ENCODE measurements around the gene C2CD2.

The C2CD2 gene

DNA sequence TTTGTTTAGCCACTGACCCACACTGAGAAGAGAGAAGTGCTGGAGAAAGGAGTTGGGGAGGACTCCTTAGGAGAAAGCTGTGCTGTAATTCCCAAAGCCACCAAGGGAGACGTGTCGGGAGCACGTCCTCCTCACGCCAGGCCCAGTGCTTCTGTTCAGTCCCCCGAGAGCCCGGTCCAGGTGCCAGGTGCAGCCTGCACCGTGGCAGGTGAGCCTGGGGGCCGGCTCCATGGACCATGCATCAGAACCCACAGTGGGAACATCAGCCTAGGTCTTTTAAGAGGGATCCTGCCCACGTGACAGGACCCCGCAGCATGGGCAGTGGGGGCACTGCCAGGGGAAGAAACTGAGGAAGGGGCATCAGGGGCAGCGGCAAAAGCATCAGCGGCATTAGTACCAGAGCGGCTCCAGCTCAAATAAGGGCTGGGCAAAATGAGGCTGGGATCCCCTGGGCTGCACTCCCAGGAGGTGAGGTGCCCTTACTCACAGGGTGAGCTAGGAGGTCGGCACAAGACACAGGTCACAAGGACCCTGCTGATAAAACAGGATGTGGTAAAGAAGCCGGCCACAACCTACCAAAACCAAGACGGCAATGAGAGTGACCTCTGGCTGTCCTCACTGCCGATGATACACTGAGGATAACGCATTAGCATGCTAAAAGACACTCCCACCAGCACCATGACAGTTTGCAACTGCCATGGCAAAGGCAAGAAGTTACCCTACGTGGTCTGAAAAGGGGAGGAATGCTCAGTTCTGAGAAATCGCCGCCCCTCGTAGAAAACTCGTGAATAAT, 50.1 kb downstream of the C2CD2 start:
- TF ChIP-seq, protein P1, sequence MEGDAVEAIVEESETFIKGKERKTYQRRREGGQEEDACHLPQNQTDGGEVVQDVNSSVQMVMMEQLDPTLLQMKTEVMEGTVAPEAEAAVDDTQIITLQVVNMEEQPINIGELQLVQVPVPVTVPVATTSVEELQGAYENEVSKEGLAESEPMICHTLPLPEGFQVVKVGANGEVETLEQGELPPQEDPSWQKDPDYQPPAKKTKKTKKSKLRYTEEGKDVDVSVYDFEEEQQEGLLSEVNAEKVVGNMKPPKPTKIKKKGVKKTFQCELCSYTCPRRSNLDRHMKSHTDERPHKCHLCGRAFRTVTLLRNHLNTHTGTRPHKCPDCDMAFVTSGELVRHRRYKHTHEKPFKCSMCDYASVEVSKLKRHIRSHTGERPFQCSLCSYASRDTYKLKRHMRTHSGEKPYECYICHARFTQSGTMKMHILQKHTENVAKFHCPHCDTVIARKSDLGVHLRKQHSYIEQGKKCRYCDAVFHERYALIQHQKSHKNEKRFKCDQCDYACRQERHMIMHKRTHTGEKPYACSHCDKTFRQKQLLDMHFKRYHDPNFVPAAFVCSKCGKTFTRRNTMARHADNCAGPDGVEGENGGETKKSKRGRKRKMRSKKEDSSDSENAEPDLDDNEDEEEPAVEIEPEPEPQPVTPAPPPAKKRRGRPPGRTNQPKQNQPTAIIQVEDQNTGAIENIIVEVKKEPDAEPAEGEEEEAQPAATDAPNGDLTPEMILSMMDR (IDR thresholded peaks at IDR 0.05; ENCODE audit: low read depth, low read length, missing control alignments): no peak
- H3K4me3 ChIP-seq (replicated peaks; ENCODE audit: low read depth, low read length): no peak overlapping the region
- DNase-seq (ENCODE audit: extremely low read depth, low read depth): no peak

DNA sequence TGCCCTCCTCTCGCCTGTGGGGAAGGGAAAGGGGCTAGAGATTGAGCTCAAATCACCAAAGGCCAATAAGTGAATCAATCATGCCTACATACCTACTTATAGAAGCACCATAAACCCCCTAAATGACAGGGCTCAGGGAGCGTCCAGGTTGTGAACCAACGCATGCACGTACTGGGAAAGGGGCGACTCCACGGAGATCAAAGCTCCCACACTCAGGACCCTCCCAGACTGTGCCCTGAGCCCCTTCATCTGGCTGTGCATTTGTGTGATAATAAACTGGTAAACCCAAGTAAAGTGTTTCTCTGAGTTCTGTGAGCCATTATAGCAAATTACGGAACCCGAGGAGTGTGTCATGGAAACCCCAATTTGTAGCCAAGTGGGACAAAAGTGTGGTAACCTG, 50.9 kb downstream of the C2CD2 start:
- no peak for DNase-seq (ENCODE audit: extremely low read depth, low read depth)

DNA sequence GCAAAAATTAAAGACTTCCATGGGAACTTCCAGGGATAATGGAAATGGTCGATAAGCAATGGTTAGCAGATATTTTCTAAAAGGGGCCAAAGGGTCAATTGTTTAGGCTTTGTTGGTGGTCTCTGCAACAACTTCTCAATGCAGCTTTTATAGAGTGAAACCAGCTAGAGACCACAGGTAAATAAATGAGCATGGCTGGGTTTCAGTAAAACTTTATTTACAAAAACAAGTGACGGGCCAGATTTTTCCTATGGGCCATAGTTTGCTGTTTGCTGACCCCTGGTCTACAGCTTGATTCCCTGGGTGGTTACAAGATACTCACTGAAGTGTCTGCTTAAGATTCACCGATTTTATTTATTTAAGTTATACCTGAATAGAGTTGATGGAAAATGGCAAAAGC, 52.0 kb downstream of the C2CD2 start:
- TF ChIP-seq, protein P1 (IDR thresholded peaks at IDR 0.05; ENCODE audit: low read depth, low read length, missing control alignments): no peak
- DNase-seq (ENCODE audit: extremely low read depth, low read depth): no peak
- no peak overlapping the region for H3K4me3 ChIP-seq (replicated peaks; ENCODE audit: low read depth, low read length)

More for the DNA sequence above, 50.9 kb downstream of the C2CD2 start:
- TF ChIP-seq, protein P1 (IDR thresholded peaks at IDR 0.05; ENCODE audit: low read depth, low read length, missing control alignments): no peak
- no peak overlapping the region for H3K4me3 ChIP-seq (replicated peaks; ENCODE audit: low read depth, low read length)

DNA sequence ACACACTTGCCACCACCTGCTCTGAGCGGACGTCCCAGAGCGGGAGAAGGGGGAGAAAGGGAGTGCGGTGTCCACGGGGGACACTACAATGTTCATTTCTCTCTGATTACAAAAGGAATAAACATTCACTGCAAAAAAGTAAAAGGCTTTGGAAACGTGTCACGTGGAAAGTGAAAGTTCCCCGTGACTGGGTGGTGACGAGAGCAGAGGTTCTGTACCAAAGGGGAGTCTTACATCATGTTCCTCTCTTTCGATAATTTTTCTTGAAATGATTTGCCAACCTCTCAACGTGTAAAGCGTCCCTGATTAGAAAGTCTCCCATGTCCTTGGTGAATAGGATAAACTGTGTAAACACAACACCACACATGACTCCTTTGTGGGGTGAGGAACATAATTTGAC, 52.7 kb downstream of the C2CD2 start:
- H3K4me3 ChIP-seq (replicated peaks; ENCODE audit: low read depth, low read length): no peak overlapping the region
- DNase-seq (ENCODE audit: extremely low read depth, low read depth): no peak
- TF ChIP-seq, protein P1 (IDR thresholded peaks at IDR 0.05; ENCODE audit: low read depth, low read length, missing control alignments): no peak

DNA sequence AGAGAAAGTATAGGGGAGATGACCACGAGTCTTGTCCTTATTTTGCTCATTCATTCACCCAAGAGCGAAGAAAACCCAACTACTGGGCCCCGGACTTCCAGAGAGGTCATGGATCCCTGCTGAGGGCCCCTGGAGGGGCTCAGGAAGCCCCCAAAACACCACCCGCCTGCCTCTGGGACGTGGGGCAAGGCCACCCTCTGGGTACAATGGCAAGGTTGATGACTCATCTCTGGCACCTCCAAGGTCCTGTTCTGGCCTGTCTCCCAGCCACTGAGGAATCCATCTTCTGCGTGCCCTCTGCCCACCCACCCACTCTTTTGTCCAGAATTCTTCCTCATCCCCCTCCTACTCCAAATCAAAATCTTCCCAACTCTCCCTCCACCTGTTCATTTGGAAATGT, 53.4 kb downstream of the C2CD2 start:
- TF ChIP-seq, protein P1 (IDR thresholded peaks at IDR 0.05; ENCODE audit: low read depth, low read length, missing control alignments): no peak
- no peak for DNase-seq (ENCODE audit: extremely low read depth, low read depth)
- no peak overlapping the region for H3K4me3 ChIP-seq (replicated peaks; ENCODE audit: low read depth, low read length)

DNA sequence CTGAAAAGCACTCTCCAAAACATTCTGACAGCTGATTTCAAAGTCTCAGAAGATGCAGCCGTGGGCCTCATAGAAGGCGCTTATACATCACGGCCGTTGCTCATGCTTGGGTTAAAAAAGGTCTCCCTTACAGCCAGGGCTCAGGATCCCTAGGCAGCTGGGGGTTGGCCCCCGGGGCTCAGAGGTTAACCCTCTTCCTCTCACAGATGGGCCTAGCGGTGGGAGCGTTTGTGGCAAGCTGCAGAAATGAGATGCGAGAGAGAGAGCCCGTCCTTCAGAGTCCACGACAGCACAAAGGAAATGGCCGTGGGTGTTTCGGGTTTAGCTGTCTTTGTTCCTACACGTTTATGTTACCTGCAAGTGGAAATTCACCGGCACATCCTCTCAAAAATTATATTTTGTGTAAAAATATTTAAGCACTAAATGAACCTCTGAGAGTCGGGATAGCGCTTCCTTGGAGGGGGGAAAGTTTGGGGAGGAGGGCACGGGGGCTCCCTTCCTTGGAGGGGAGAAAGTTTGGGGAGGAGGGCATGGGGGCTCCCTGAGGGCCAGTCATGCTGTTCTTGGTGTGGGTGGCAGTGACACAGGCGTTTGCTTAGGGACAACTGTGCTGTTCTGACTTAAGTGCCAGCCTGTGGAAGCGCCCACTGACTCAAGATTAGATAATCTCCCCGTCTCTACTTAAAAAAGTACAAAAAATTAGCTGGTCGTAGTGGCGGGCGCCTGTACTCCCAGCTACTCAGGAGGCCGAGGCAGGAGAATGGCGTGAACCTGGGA, 54.2 kb downstream of the C2CD2 start:
- TF ChIP-seq, protein P1 (IDR thresholded peaks at IDR 0.05; ENCODE audit: low read depth, low read length, missing control alignments): no peak
- no peak for DNase-seq (ENCODE audit: extremely low read depth, low read depth)
- H3K4me3 ChIP-seq (replicated peaks; ENCODE audit: low read depth, low read length): no peak overlapping the region

All from HFF-Myc (cell line).